ENCODE results near the gene MBD1. TPM values are rescaled to one million over a fixed set of nuclear protein-coding genes. Genes with fewer than 3 reads are reported as not detected.
"Not testable (repeated sequence)": the region's sequence is repeated elsewhere in the genome, so short reads cannot be mapped to it uniquely, and the experiment has no call there.

MBD1 gene
- total RNA-seq, 1 donor from 2014 or later = 74.4 TPM

DNA sequence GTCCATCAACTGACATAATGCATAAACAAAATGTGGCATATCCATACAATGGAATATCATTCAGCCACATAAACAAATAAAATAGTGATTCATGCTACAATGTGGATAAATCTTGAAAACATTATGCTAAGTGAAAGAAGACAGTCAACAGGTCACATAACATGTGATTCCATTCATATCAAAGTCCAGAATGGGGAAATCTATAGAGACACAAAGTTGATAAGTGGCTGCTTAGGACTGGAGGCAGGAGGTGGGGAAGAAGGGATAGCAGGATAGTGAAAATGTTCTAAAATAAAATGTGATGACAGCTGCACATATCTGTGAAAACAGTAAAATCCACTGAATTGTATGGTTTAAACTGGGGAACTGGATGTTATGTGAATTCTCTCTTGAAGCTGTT, 33.8 kb downstream of the MBD1 start:
- Histone ChIP-seq H3K9ac (ENCODE audit: low read length) (no peak overlapping the region), H4K20me1 (ENCODE audit: insufficient read depth, low read length) (no peaks in the 10 kb centered on the region), H3K79me2 (ENCODE audit: insufficient read depth, low read length) (no peaks in the 10 kb centered on the region), H3K27ac (ENCODE audit: low read depth, low read length) (no peak overlapping the region), H3K4me2 (ENCODE audit: low read length) (no peak overlapping the region), H3K4me1 (ENCODE audit: insufficient read depth, low read length) (no peaks in the 10 kb centered on the region), H3K27me3 (ENCODE audit: insufficient read depth, low read length) (no peaks in the 10 kb centered on the region), H2AFZ (ENCODE audit: low read depth, low read length) (no peak overlapping the region), H3K9me3 (ENCODE audit: insufficient read depth, low read depth, low read length) (no peaks in the 10 kb centered on the region), H3K36me3 (ENCODE audit: insufficient read depth, low read length) (no peaks in the 10 kb centered on the region), H3K4me3 (ENCODE audit: insufficient read depth, low read depth, low read length) (no peak overlapping the region)
- TF ChIP-seq, protein P1, sequence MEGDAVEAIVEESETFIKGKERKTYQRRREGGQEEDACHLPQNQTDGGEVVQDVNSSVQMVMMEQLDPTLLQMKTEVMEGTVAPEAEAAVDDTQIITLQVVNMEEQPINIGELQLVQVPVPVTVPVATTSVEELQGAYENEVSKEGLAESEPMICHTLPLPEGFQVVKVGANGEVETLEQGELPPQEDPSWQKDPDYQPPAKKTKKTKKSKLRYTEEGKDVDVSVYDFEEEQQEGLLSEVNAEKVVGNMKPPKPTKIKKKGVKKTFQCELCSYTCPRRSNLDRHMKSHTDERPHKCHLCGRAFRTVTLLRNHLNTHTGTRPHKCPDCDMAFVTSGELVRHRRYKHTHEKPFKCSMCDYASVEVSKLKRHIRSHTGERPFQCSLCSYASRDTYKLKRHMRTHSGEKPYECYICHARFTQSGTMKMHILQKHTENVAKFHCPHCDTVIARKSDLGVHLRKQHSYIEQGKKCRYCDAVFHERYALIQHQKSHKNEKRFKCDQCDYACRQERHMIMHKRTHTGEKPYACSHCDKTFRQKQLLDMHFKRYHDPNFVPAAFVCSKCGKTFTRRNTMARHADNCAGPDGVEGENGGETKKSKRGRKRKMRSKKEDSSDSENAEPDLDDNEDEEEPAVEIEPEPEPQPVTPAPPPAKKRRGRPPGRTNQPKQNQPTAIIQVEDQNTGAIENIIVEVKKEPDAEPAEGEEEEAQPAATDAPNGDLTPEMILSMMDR (IDR thresholded peaks at IDR 0.05; ENCODE audit: insufficient read depth, low read depth, low read length) = no peak
- TF ChIP-seq EZH2 (IDR thresholded peaks at IDR 0.05; ENCODE audit: insufficient read depth, low read length) = no peak
- Mint-ChIP-seq H3K27ac (ENCODE audit: unreplicated experiment) (no peak overlapping the region), H3K9me3 (ENCODE audit: unreplicated experiment) (peaks cover 4% of the 10 kb centered on the region), H3K4me3 (ENCODE audit: unreplicated experiment) (no peak overlapping the region), H3K27me3 (ENCODE audit: low read depth, unreplicated experiment) (no peaks in the 10 kb centered on the region), H3K36me3 (ENCODE audit: low read depth, unreplicated experiment) (no peaks in the 10 kb centered on the region), H3K4me1 (ENCODE audit: low read depth, unreplicated experiment) (no peaks in the 10 kb centered on the region)
- DNase-seq (ENCODE audit: low read depth) (no peak), FAIRE-seq (no peak)

- H3K9ac ChIP-seq (ENCODE audit: low read length); H3K27me3 Mint-ChIP-seq (ENCODE audit: low read depth, unreplicated experiment); H3K4me2 ChIP-seq (ENCODE audit: low read length); H4K20me1 ChIP-seq (ENCODE audit: insufficient read depth, low read length); H3K27ac Mint-ChIP-seq (ENCODE audit: unreplicated experiment); H3K79me2 ChIP-seq (ENCODE audit: insufficient read depth, low read length); H3K4me3 Mint-ChIP-seq (ENCODE audit: unreplicated experiment); H2AFZ ChIP-seq (ENCODE audit: low read depth, low read length); H3K36me3 Mint-ChIP-seq (ENCODE audit: low read depth, unreplicated experiment); H3K9me3 ChIP-seq (ENCODE audit: insufficient read depth, low read depth, low read length); H3K36me3 ChIP-seq (ENCODE audit: insufficient read depth, low read length); H3K27me3 ChIP-seq (ENCODE audit: insufficient read depth, low read length); H3K4me1 ChIP-seq (ENCODE audit: insufficient read depth, low read length); FAIRE-seq; H3K4me3 ChIP-seq (ENCODE audit: insufficient read depth, low read depth, low read length); DNase-seq (ENCODE audit: low read depth); H3K27ac ChIP-seq (ENCODE audit: low read depth, low read length); H3K4me1 Mint-ChIP-seq (ENCODE audit: low read depth, unreplicated experiment): not testable (repeated sequence)
- H3K9me3 Mint-ChIP-seq (ENCODE audit: unreplicated experiment) = peaks cover 22% of the 10 kb centered on the region
Measured at GRCh38 chr18:50241768-50242167, 39.6 kb downstream of the MBD1 start.

GRCh38 chr18:50240080-50240563, 41.2 kb downstream of the MBD1 start:
- H3K9me3 ChIP-seq (ENCODE audit: insufficient read depth, low read depth, low read length) = no peaks in the 10 kb centered on the region
- no peak overlapping the region for H3K4me2 ChIP-seq (ENCODE audit: low read length)
- H3K79me2 ChIP-seq (ENCODE audit: insufficient read depth, low read length) = no peaks in the 10 kb centered on the region
- Mint-ChIP-seq H3K9me3 (ENCODE audit: unreplicated experiment) (peaks cover 27% of the 10 kb centered on the region), H3K4me1 (ENCODE audit: low read depth, unreplicated experiment) (no peaks in the 10 kb centered on the region), H3K36me3 (ENCODE audit: low read depth, unreplicated experiment) (no peaks in the 10 kb centered on the region), H3K27me3 (ENCODE audit: low read depth, unreplicated experiment) (no peaks in the 10 kb centered on the region), H3K27ac (ENCODE audit: unreplicated experiment) (no peak overlapping the region), H3K4me3 (ENCODE audit: unreplicated experiment) (no peak overlapping the region)
- FAIRE-seq = no peak
- no peak overlapping the region for H2AFZ ChIP-seq (ENCODE audit: low read depth, low read length)
- H3K27ac ChIP-seq (ENCODE audit: low read depth, low read length) = no peak overlapping the region
- H4K20me1 ChIP-seq (ENCODE audit: insufficient read depth, low read length) = no peaks in the 10 kb centered on the region
- no peaks in the 10 kb centered on the region for H3K27me3 ChIP-seq (ENCODE audit: insufficient read depth, low read length)
- H3K4me3 ChIP-seq (ENCODE audit: insufficient read depth, low read depth, low read length) = no peak overlapping the region
- H3K9ac ChIP-seq (ENCODE audit: low read length) = no peak overlapping the region
- TF ChIP-seq EZH2 (IDR thresholded peaks at IDR 0.05; ENCODE audit: insufficient read depth, low read length) = no peak
- no peaks in the 10 kb centered on the region for H3K36me3 ChIP-seq (ENCODE audit: insufficient read depth, low read length)
- peak; percentile 1 for DNase-seq (ENCODE audit: low read depth)
- H3K4me1 ChIP-seq (ENCODE audit: insufficient read depth, low read length) = no peaks in the 10 kb centered on the region
